Measurements from ENCODE around the gene LYPD1. TPM values are rescaled to one million over a fixed set of nuclear protein-coding genes. Genes with fewer than 3 reads are reported as not detected.
A peak's percentile ranks its signal among the peaks of the same experiment; 100 is the strongest.

Gene LYPD1
- total and polyA plus RNA-seq, 9 of the 15 experiments (the other 6 are each of a cell fraction or from before 2014, with no cell fraction given), result not detected

DNA sequence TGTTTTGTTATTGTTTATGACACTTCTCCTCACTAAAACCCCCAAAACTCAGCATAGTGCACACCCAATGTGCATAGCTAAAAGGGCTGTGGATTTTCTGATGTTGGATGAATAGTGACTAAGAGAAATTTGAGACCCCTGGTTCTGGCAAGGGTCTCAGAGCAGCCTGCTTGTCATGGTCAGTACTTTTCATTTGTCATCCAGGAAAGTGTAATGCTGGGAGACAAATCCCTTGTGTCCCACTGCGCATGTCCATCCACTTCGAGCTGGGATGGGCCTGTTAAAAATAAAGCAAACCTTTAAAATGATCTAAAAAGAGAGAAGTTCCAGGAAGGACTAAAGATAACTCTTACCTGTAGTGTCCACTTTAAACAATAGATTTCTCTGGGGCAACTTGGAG is 46.9 kb upstream of the LYPD1 start:
- Histone ChIP-seq H3K36me3 (ENCODE audit: control insufficient read depth, insufficient read depth, low read length) (no peaks in the 10 kb centered on the region), H3K9me1 (ENCODE audit: control insufficient read depth, insufficient read depth, low read length) (no peaks in the 10 kb centered on the region), H3K27ac (ENCODE audit: extremely low read depth, low read depth, low read length) (no peak overlapping the region), H3K4me1 (replicated peaks in 1 of 2; ENCODE audit: control insufficient read depth in 2 of 2, insufficient read depth in 2 of 2, low read length in 2 of 2) (no peaks in the 10 kb centered on the region), H3K9ac (ENCODE audit: insufficient read depth in 1 of 2, low read depth in 2 of 2, low read length in 2 of 2) (no peak overlapping the region), H3K9me3 (replicated peaks; ENCODE audit: control insufficient read depth, insufficient read depth, low read depth, low read length) (no peaks in the 10 kb centered on the region), H4K20me1 (replicated peaks; ENCODE audit: control insufficient read depth, insufficient read depth, low read length) (no peaks in the 10 kb centered on the region), H3K4me2 (ENCODE audit: insufficient read depth, low read length) (no peak overlapping the region), H2AFZ (ENCODE audit: low read depth, low read length) (no peak overlapping the region), H3K4me3 (no peak overlapping the region), H3K79me2 (ENCODE audit: control insufficient read depth, insufficient read depth, low read length) (no peaks in the 10 kb centered on the region), H3K27me3 (ENCODE audit: control insufficient read depth in 2 of 2, insufficient read depth in 2 of 2, low read length in 2 of 2) (no peaks in the 10 kb centered on the region)
- ATAC-seq, result no peak
- in situ Hi-C loops (cut with MboI), result no loop called here
- CTCF ChIA-PET (ENCODE audit: low intra/inter-chr PET ratio), result no interaction called here
- no TSS peak for BruUV-seq (replicated peaks)
- no peak for TF ChIP-seq RBM14 (IDR thresholded peaks at IDR 0.05; ENCODE audit: borderline replicate concordance, insufficient read depth, low read depth, low read length)
- no peak for TF ChIP-seq KDM4B (IDR thresholded peaks at IDR 0.05; ENCODE audit: borderline replicate concordance in 2 of 2, low read depth in 1 of 2)
- TF ChIP-seq TRIM24 (IDR thresholded peaks at IDR 0.05), result no peak
- TF ChIP-seq, protein P1, sequence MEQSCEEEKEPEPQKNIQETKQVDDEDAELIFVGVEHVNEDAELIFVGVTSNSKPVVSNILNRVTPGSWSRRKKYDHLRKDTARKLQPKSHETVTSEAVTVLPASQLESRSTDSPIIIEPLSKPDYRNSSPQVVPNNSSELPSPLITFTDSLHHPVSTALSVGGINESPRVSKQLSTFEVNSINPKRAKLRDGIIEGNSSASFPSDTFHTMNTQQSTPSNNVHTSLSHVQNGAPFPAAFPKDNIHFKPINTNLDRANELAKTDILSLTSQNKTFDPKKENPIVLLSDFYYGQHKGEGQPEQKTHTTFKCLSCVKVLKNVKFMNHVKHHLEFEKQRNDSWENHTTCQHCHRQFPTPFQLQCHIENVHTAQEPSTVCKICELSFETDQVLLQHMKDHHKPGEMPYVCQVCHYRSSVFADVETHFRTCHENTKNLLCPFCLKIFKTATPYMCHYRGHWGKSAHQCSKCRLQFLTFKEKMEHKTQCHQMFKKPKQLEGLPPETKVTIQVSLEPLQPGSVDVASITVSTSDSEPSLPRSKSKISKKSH (CRISPR knock-in tag; IDR thresholded peaks at IDR 0.05), result no peak
- peak; percentile 38 to 54; a peak in 2 of 4 replicates for TF ChIP-seq NRF1 (conservative IDR thresholded peaks at IDR 0.05 in 1 of 2, IDR thresholded peaks at IDR 0.05 in 1 of 2)
- TF ChIP-seq, protein P2, sequence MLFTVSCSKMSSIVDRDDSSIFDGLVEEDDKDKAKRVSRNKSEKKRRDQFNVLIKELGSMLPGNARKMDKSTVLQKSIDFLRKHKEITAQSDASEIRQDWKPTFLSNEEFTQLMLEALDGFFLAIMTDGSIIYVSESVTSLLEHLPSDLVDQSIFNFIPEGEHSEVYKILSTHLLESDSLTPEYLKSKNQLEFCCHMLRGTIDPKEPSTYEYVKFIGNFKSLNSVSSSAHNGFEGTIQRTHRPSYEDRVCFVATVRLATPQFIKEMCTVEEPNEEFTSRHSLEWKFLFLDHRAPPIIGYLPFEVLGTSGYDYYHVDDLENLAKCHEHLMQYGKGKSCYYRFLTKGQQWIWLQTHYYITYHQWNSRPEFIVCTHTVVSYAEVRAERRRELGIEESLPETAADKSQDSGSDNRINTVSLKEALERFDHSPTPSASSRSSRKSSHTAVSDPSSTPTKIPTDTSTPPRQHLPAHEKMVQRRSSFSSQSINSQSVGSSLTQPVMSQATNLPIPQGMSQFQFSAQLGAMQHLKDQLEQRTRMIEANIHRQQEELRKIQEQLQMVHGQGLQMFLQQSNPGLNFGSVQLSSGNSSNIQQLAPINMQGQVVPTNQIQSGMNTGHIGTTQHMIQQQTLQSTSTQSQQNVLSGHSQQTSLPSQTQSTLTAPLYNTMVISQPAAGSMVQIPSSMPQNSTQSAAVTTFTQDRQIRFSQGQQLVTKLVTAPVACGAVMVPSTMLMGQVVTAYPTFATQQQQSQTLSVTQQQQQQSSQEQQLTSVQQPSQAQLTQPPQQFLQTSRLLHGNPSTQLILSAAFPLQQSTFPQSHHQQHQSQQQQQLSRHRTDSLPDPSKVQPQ (CRISPR knock-in tag; IDR thresholded peaks at IDR 0.05; ENCODE audit: borderline replicate concordance), result no peak
- TF ChIP-seq NCOA2 (IDR thresholded peaks at IDR 0.05; ENCODE audit: partially characterized antibody in 2 of 2), result no peak
- TF ChIP-seq MIER1 (IDR thresholded peaks at IDR 0.05; ENCODE audit: low read depth), result no peak
- POLR2A ChIA-PET, result no interaction called here
- intact Hi-C loops (cut with micrococcal nuclease), result no loop called here
- 0% methylated on average over 2 of the region's 2 CpGs for WGBS (ENCODE audit: insufficient coverage, low coverage, missing lambda C conversion rate)
- DNase-seq (ENCODE audit: extremely low read depth in 1 of 4, low spot score in 3 of 4), result no peak
- FAIRE-seq, result no peak
